PC-9 (cell line): ENCODE data around the gene CLDN9. TPM values are rescaled to one million over a fixed set of nuclear protein-coding genes. Genes with fewer than 3 reads are reported as not detected.

ENCODE experiments used
- BruUV-seq: library from RNA; stranded (reverse); fragments of 400-500 nt; replicated peaks from 2 replicates; lab custom pipeline; 2021; lab: Mats Ljungman, UMichigan
- CTCF ChIA-PET: fragments of 300-600 bp; sonication (Branson Sonifier 250); formaldehyde crosslinking; loops from one replicate; lab custom pipeline; 2022; ENCODE audit warnings: antibody characterized with exemption; lab: Charles Lee
- POLR2A ChIA-PET: fragments of 300-600 bp; sonication (Branson Sonifier 250); formaldehyde crosslinking; loops from one replicate; lab custom pipeline; 2022; ENCODE audit warnings: antibody characterized with exemption; ENCODE audit not compliant: unreplicated experiment; lab: Charles Lee
- DNase-seq, 2 experiments: peaks; one replicate each; pipeline versions ENCODE4 v3.0.0 to v3.0.0-alpha.2; 2015 to 2022; ENCODE audit warnings: mixed read lengths in 1 of 2
- H2AFZ ChIP-seq: fragments of 200-600 bp; sonication (generic); 2 replicates; pipeline ENCODE4 v1.8.1; 2017; ENCODE audit warnings: antibody characterized with exemption
- H3F3A ChIP-seq: fragments of 200-600 bp; sonication (generic); 2 replicates; pipeline ENCODE4 v1.8.1; 2017; ENCODE audit warnings: antibody characterized with exemption, mild to moderate bottlenecking, low read depth; ENCODE audit not compliant: insufficient read depth
- H3K27ac ChIP-seq: fragments of 200-600 bp; sonication (generic); 2 replicates; pipeline ENCODE4 v1.6.1; 2016; ENCODE audit warnings: mixed run types
- H3K27me3 ChIP-seq: fragments of 200-600 bp; sonication (generic); 2 replicates; pipeline ENCODE4 v1.6.1; 2016; ENCODE audit warnings: low read depth, mixed run types; ENCODE audit not compliant: insufficient read depth
- H3K36me3 ChIP-seq: fragments of 200-600 bp; sonication (generic); 2 replicates; pipeline ENCODE4 v1.6.1; 2016; ENCODE audit warnings: low read depth, mixed run types
- H3K4me1 ChIP-seq: fragments of 200-600 bp; sonication (generic); replicated peaks from 2 replicates; pipeline ENCODE4 v1.6.1; 2016; ENCODE audit warnings: mixed run types; ENCODE audit not compliant: insufficient read depth
- H3K4me2 ChIP-seq: fragments of 200-600 bp; sonication (generic); 2 replicates; pipeline ENCODE4 v1.6.1; 2017; ENCODE audit warnings: mixed run types
- H3K4me3 ChIP-seq: fragments of 200-600 bp; sonication (generic); 2 replicates; pipeline ENCODE4 v1.6.1; 2016; ENCODE audit warnings: mixed run types
- H3K79me2 ChIP-seq: fragments of 200-600 bp; sonication (generic); 2 replicates; pipeline ENCODE4 v1.6.1; 2017; ENCODE audit warnings: low read depth, mixed run types
- H3K9me2 ChIP-seq: fragments of 200-600 bp; sonication (generic); 2 replicates; pipeline ENCODE4 v1.8.1; 2017; ENCODE audit warnings: mild to moderate bottlenecking; ENCODE audit not compliant: insufficient read depth
- H3K9me3 ChIP-seq: fragments of 200-600 bp; sonication (generic); 2 replicates; pipeline ENCODE4 v1.8.1; 2016; ENCODE audit warnings: low read depth; ENCODE audit not compliant: insufficient read depth
- H4K20me1 ChIP-seq: fragments of 200-600 bp; sonication (generic); 2 replicates; pipeline ENCODE4 v1.8.1; 2017; ENCODE audit not compliant: insufficient read depth
- CTCF ChIP-seq: fragments of 200-600 bp; sonication (generic); conservative IDR thresholded peaks from 2 replicates; pipeline ENCODE4 v1.6.1; 2017; ENCODE audit warnings: mixed run types, antibody characterized with exemption, mild to moderate bottlenecking, moderate library complexity
- EZH2 ChIP-seq: fragments of 200-600 bp; sonication (generic); IDR thresholded peaks from 2 replicates; pipeline ENCODE4 v1.8.0; 2017; ENCODE audit warnings: antibody characterized with exemption, low read depth
- intact Hi-C: fragments of 100-400 bp; cut with micrococcal nuclease; formaldehyde crosslinking; loops from one replicate; pipeline ENCODE4 v1.10.0; 2022; ENCODE audit not compliant: unreplicated experiment
- total RNA-seq: library from RNA; stranded (reverse); gene quantifications from 2 replicates; pipeline ENCODE4 v1.2.3, GENCODE V29; 2021

The CLDN9 gene
- total RNA-seq, 1 experiment from 2014 or later = 16.4 TPM

GRCh38 chr16:3020604-3021448 lies 8.1 kb downstream of the CLDN9 start:
- Histone ChIP-seq H3K4me1 (peaks cover 8% of the 10 kb centered on the region), H3K9me2 (no peaks in the 10 kb centered on the region), H2AFZ (no peak overlapping the region), H4K20me1 (peaks cover 10% of the 10 kb centered on the region), H3K27ac (peak overlapping the region; percentile 97), H3K4me3 (peak overlapping the region; percentile 76), H3F3A (peaks cover 44% of the 10 kb centered on the region), H3K4me2 (peak overlapping the region; percentile 100), H3K27me3 (no peaks in the 10 kb centered on the region), H3K79me2 (peaks cover 28% of the 10 kb centered on the region), H3K36me3 (peaks cover 11% of the 10 kb centered on the region), H3K9me3 (no peaks in the 10 kb centered on the region)
- CTCF ChIA-PET = interaction anchor here (0.5 to 1.3 kb wide), 8 partner anchors 10 to 930 kb away, joined by 3 to 6 read pairs (median 3); no protein-coding TSS in a partner anchor
- TSS peak; percentile 24 for BruUV-seq
- intact Hi-C loops = loop anchor here (1.0 kb wide), 3 partner anchors 11 to 30 kb away; no protein-coding TSS in a partner anchor
- peak; percentile 84 to 98 for DNase-seq
- no peak for TF ChIP-seq CTCF
- TF ChIP-seq EZH2 = no peak
- POLR2A ChIA-PET = interaction anchor here (0.5 to 5.1 kb wide), 11 partner anchors 8 to 145 kb away, joined by 3 to 87 read pairs (median 11); partner anchors contain the start of gene CLDN9

GRCh38 chr16:3021449-3022207 lies 8.9 kb downstream of the CLDN9 start:
- peaks cover 11% of the 10 kb centered on the region for H3K36me3 ChIP-seq
- H3K4me2 ChIP-seq = peak overlapping the region; percentile 100
- peaks cover 10% of the 10 kb centered on the region for H4K20me1 ChIP-seq
- H2AFZ ChIP-seq = no peak overlapping the region
- intact Hi-C loops = loop anchor here (1.0 to 2.0 kb wide), 2 partner anchors 17 to 41 kb away; partner anchors contain the start of gene PKMYT1
- peaks cover 8% of the 10 kb centered on the region for H3K4me1 ChIP-seq
- H3K27me3 ChIP-seq = no peaks in the 10 kb centered on the region
- H3K9me3 ChIP-seq = no peaks in the 10 kb centered on the region
- peaks cover 44% of the 10 kb centered on the region for H3F3A ChIP-seq
- H3K9me2 ChIP-seq = no peaks in the 10 kb centered on the region
- CTCF ChIA-PET = interaction anchor here (0.5 to 0.6 kb wide), 4 partner anchors 10 to 494 kb away, joined by 3 to 6 read pairs (median 3); no protein-coding TSS in a partner anchor
- TF ChIP-seq CTCF (peak; percentile 48; the same call in 1 of the 2 replicates), EZH2 (no peak)
- peak overlapping the region; percentile 76 for H3K4me3 ChIP-seq
- DNase-seq = peak; percentile 84 to 94
- H3K79me2 ChIP-seq = peaks cover 28% of the 10 kb centered on the region
- POLR2A ChIA-PET = interaction anchor here (0.5 to 5.1 kb wide), 12 partner anchors 9 to 1549 kb away, joined by 3 to 87 read pairs (median 10); partner anchors contain the start of genes CLDN9 and ZNF213
- H3K27ac ChIP-seq = peak overlapping the region; percentile 97
- no TSS peak for BruUV-seq
